SK-N-DZ (cell line): ENCODE results near the gene ST3GAL3.
"Not testable (repeated sequence)": the region's sequence is repeated elsewhere in the genome, so short reads cannot be mapped to it uniquely, and the experiment has no call there.

Experiments used
- DNase-seq: peaks from one replicate; pipeline ENCODE4 v3.0.0-alpha.2; 2015; ENCODE audit warnings: low spot score

The ST3GAL3 gene

DNA sequence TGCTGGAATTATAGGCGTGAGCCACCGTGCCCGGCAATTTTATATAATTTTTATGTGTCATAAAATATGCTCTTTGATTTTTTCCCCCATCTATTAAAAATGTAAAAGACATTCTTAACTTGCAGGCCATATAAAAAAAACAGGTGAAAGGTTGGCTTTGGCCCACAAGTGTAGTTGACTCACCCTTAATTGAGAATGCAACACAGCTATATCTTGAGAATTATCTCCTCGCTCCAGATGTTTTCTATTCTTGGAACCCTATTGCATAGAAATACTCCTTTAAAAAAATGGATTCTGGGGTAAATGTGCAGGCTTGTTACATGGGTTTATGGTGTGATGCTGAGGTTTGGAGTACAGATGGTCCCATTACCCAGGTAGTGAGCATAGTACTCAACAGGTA lies 112.0 kb downstream of the ST3GAL3 start:
- no peak for DNase-seq

- no peak for DNase-seq
Observed at GRCh38 chr1:43821471-43821870, 114.1 kb downstream of the ST3GAL3 start.

- peak; percentile 11 for DNase-seq
Observed at GRCh38 chr1:43822040-43822690, 114.8 kb downstream of the ST3GAL3 start.

- DNase-seq: no peak
Observed at GRCh38 chr1:43824795-43825194, 117.5 kb downstream of the ST3GAL3 start.

DNA sequence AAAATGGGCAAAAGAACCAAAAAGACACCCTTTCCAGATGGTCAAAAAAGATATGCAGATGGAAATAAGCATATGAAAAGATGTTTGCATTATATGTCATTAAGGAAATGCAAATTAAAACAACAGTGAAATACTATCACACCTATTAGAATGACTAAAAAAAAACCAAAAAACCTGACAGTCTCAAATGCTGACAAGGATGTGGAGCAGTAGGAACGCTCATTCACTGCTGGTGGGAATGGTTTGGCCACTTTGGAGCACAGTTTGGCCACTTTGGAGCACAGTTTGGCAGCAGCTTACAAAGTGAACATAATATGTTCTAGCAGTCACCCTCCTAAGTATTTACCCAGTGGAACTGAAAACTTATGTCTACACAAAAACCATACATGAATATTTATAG lies 121.2 kb downstream of the ST3GAL3 start:
- DNase-seq: no peak

GRCh38 chr1:43830802-43831201 lies 123.5 kb downstream of the ST3GAL3 start:
- DNase-seq: no peak

- DNase-seq: no peak
Observed at GRCh38 chr1:43831851-43832250, 124.5 kb downstream of the ST3GAL3 start.

GRCh38 chr1:43832255-43832654 lies 124.9 kb downstream of the ST3GAL3 start:
- no peak for DNase-seq

DNA sequence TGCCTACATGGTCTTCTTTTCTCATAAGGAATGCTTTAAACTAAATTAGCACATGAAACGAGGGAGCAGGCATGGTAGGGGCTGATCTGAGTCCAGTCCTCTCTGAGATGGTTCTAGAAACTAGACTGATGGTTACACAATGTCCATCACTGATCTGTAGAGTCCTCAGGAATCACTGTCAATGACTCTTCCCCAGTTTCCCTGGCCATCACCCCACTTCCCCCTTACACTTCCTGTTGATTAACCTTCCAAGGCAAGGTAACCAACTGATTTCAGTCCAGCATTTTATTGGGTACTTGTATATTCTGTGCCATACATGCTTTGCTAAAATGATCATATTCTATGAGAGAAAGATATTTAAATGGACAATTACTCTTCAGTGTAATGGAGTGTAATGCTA lies 125.7 kb downstream of the ST3GAL3 start:
- DNase-seq: no peak

- DNase-seq: not testable (repeated sequence)
Observed at GRCh38 chr1:43833902-43834279, 126.6 kb downstream of the ST3GAL3 start.

- no peak for DNase-seq
Observed at GRCh38 chr1:43834280-43835081, 127.1 kb downstream of the ST3GAL3 start.

- DNase-seq: no peak
Observed at GRCh38 chr1:43835082-43836021, 128.0 kb downstream of the ST3GAL3 start.

GRCh38 chr1:43836267-43836951 lies 129.1 kb downstream of the ST3GAL3 start:
- DNase-seq: no peak

GRCh38 chr1:43839056-43839455 lies 131.7 kb downstream of the ST3GAL3 start:
- no peak for DNase-seq

DNA sequence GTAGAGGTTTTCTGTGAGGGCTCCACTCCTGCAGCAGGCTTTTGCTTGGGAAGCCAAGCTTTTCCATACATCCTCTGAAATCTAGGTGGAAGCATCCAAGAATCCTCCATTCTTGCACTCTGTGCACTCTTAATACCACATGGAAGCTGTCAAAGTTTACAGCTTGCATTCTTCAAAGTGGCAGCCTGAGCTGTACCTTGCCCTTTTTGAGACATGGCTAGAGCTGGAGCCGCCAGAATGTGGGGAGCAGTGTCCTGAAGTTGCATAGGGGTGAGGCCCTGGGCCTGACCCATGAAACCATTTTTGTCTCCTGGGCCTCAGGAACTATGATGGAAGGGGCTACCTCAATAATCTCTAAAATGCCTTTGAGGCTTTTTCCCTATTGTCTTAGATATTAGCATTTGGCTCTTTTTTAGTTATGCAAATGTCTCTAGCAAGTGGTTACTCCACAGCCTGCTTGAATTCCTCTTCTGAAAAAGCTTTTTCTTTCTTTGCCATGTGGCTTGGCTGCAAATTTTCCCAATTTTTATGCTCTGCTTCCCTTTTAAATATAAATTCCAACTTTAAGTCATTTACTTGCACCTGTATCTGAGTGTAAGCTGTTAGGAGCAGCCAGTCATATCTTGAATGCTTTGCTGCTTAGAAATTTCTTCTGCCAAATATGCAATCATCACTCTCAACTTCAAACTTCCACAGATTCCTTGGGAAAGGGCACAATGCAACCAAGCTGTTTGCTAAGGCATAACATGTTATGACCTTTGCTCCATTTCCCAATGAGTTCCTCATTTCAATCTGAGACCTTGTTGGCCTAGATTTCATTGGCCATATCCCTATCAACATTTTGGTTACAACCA lies 134.2 kb downstream of the ST3GAL3 start:
- no peak for DNase-seq

DNA sequence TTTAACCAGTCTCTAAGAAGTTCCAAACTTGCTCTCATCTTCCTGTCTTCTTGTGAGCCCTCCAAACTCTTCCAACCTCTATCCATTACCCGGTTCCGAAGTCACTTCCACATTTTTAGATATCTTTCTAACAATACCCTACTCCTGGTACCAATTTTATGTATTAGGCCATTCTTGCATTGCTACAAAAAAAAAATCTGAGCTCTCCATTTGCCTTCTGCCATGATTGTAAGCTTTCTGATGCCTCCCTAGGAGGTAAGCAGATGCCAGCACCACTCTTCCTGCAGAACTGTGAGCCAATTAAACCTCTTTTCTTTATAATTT lies 134.8 kb downstream of the ST3GAL3 start:
- DNase-seq: no peak

DNA sequence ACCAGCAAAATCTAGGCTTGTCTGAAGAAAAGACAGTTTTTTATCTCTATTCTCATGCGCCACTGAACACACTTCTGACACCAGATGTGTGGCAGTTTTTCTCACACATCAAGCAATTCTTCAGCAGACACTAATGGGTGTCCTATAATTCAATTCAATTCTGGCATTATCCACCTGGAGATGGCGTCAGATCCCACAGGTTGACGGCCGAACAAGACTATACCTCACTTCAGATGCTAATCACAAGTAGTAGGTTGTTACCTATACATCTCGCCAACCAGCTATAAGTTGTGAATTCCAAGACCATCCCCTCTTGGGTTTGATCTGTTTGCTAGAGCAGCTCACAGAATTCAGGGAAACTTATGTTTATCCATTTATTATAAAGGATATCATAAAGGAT lies 136.3 kb downstream of the ST3GAL3 start:
- DNase-seq: no peak

DNA sequence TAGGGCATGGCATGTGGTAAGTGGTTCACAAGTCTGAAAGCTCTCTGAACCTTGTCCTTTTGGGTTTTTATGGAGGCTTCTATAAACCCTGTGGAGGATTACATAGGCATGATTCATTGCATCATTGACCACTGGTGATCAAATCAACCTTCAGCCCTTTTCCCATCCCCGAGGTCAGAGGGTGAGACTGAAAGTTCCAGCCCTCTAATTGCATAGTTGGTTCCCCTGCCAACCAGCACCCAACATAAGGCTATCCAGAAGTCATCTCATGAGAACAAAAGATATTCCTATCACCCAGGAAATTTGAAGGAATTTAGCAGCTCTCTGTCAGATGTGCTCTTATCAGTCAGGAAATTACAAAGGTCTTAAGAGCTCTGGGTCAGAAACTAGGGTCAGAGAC lies 136.8 kb downstream of the ST3GAL3 start:
- DNase-seq: no peak

DNA sequence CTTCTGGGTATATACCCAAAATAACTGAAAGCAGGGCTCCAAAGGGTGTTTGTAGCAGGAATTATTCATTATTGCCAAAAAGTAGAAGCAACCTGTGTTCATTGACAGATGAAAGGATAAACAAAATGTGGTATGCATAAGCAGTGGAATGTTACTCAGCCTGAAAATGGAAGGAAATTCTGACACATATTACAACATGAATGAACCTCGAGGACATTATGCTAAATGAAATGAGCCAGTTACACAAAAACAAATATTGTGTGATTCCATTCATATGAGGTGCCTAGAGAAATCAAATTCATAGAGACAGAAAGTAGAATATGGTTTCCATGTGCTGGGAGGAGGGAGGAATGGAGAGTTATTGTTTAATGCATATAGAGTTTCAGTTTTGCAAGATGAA lies 140.0 kb downstream of the ST3GAL3 start:
- no peak for DNase-seq

DNA sequence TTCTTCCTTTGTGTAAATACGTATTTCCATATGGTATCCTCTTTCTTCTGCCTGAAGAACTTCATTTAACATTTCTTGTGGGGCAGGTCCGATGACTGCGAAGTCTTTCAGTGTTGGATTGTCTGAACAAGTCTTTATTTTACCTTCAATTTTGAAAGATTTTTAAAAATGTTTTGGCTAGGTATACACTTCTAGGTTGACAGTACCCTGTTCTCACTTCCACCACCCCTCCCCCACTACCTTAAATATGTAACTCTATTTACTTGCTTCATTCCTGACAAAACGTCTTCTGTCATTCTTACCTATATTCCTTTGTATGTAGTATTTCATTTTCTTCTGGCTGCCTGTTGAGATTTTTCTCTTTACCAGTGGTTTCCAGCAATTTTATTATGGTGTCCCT lies 140.5 kb downstream of the ST3GAL3 start:
- DNase-seq: no peak

- DNase-seq: no peak
Observed at GRCh38 chr1:43849670-43850069, 142.3 kb downstream of the ST3GAL3 start.
